ENCODE measurements around the gene CTCFL. TPM values are rescaled to one million over a fixed set of nuclear protein-coding genes. Genes with fewer than 3 reads are reported as not detected.

Gene CTCFL
- polyA plus RNA-seq, 1 donor from 2014 or later: not detected

DNA sequence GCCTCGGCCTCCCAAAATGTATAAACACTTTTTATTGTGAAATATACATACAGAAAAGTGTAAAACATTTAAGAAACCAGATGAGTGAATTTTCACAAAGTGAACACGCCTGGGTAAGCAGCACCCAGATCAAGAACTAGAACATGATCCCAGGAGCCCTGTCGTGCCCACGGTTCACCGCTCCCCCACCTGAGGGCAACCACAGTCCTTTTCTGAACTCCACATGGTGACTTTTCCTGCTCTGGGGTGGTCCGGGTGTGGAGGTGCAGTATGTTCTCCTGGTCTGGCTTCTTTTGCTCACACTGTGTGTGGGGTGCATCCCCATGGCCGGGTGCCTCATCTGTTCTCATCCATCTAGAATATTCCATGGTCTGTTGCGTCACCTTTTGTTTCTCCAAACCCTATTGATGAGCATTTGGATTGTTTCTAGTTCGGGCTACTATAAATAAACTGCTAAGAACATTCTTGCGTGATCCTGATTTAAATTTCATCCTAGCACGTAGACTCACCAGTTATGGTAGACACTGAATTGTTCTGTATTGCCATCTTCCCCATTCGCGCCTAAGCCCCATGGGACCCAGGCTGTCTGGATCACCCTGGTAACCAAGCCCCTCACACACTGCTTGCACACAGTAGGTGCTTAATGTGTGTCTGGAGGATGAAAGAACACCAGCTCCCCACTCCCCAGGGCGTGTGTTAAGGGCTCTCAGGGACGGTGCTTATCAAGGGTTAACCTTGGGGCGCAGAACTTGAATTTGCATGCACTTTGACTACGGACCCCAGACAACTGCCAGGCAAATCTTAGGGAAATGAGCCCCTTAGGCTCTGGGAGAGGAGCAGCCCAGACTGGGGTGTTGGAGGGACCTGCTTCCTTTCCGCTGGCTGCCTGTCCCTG, 56.2 kb downstream of the CTCFL start:
- H3K4me3 ChIP-seq (ENCODE audit: low read length): no peak overlapping the region
- no peak overlapping the region for H2AFZ ChIP-seq (ENCODE audit: low read depth, low read length)
- H3K9me2 ChIP-seq (ENCODE audit: insufficient read depth, low read length): no peaks in the 10 kb centered on the region
- no peak overlapping the region for H3K4me2 ChIP-seq (ENCODE audit: low read length)
- no peak overlapping the region for H3K9ac ChIP-seq (ENCODE audit: low read length)
- TF ChIP-seq MXI1 (conservative IDR thresholded peaks at IDR 0.05; ENCODE audit: poor library complexity, severe bottlenecking): no peak
- TF ChIP-seq RAD21 (conservative IDR thresholded peaks at IDR 0.05): no peak
- TF ChIP-seq POLR2AphosphoS5 (IDR thresholded peaks at IDR 0.05): no peak
- no peak for TF ChIP-seq EZH2 (IDR thresholded peaks at IDR 0.05; ENCODE audit: borderline replicate concordance, insufficient read depth, low read length, poor library complexity, severe bottlenecking)
- no peak for TF ChIP-seq SMC3 (conservative IDR thresholded peaks at IDR 0.05; ENCODE audit: poor library complexity)
- TF ChIP-seq EP300 (conservative IDR thresholded peaks at IDR 0.05; ENCODE audit: poor library complexity, severe bottlenecking): no peak
- TF ChIP-seq REST (IDR thresholded peaks at IDR 0.05; ENCODE audit: borderline replicate concordance): no peak
- TF ChIP-seq CTCF (IDR thresholded peaks at IDR 0.05; ENCODE audit: poor library complexity, severe bottlenecking): no peak
- no peak for TF ChIP-seq TAF1 (IDR thresholded peaks at IDR 0.05; ENCODE audit: low read depth)
- H3F3A ChIP-seq (ENCODE audit: insufficient read depth, low read length, poor library complexity, severe bottlenecking): no peaks in the 10 kb centered on the region
- H3K36me3 ChIP-seq (ENCODE audit: insufficient read depth, low read length): no peaks in the 10 kb centered on the region
- H3K9me3 ChIP-seq (ENCODE audit: low read length): no peaks in the 10 kb centered on the region
- H3K27me3 ChIP-seq (ENCODE audit: insufficient read depth, low read depth, low read length): no peaks in the 10 kb centered on the region
- H3K79me2 ChIP-seq (replicated peaks; ENCODE audit: insufficient read depth, low read length): no peaks in the 10 kb centered on the region
- no peak overlapping the region for H3K27ac ChIP-seq (ENCODE audit: low read length)
- no peaks in the 10 kb centered on the region for H4K20me1 ChIP-seq (ENCODE audit: insufficient read depth)

GRCh38 chr20:57467742-57468141, 57.2 kb downstream of the CTCFL start:
- Histone ChIP-seq H3K27ac (ENCODE audit: low read length) (no peak overlapping the region), H3K36me3 (ENCODE audit: insufficient read depth, low read length) (no peaks in the 10 kb centered on the region), H3K9me3 (ENCODE audit: low read length) (no peaks in the 10 kb centered on the region), H3K4me2 (ENCODE audit: low read length) (no peak overlapping the region), H3K27me3 (ENCODE audit: insufficient read depth, low read depth, low read length) (no peaks in the 10 kb centered on the region), H3K4me3 (ENCODE audit: low read length) (no peak overlapping the region), H3K9ac (ENCODE audit: low read length) (no peak overlapping the region), H3F3A (ENCODE audit: insufficient read depth, low read length, poor library complexity, severe bottlenecking) (no peaks in the 10 kb centered on the region), H3K9me2 (ENCODE audit: insufficient read depth, low read length) (no peaks in the 10 kb centered on the region), H4K20me1 (ENCODE audit: insufficient read depth) (no peaks in the 10 kb centered on the region), H2AFZ (ENCODE audit: low read depth, low read length) (no peak overlapping the region), H3K79me2 (replicated peaks; ENCODE audit: insufficient read depth, low read length) (no peaks in the 10 kb centered on the region)
- TF ChIP-seq RAD21 (conservative IDR thresholded peaks at IDR 0.05): no peak
- TF ChIP-seq EP300 (conservative IDR thresholded peaks at IDR 0.05; ENCODE audit: poor library complexity, severe bottlenecking): no peak
- TF ChIP-seq CTCF (IDR thresholded peaks at IDR 0.05; ENCODE audit: poor library complexity, severe bottlenecking): no peak
- TF ChIP-seq TAF1 (IDR thresholded peaks at IDR 0.05; ENCODE audit: low read depth): no peak
- TF ChIP-seq POLR2AphosphoS5 (IDR thresholded peaks at IDR 0.05): no peak
- TF ChIP-seq REST (IDR thresholded peaks at IDR 0.05; ENCODE audit: borderline replicate concordance): no peak
- TF ChIP-seq MXI1 (conservative IDR thresholded peaks at IDR 0.05; ENCODE audit: poor library complexity, severe bottlenecking): no peak
- TF ChIP-seq EZH2 (IDR thresholded peaks at IDR 0.05; ENCODE audit: borderline replicate concordance, insufficient read depth, low read length, poor library complexity, severe bottlenecking): no peak
- TF ChIP-seq SMC3 (conservative IDR thresholded peaks at IDR 0.05; ENCODE audit: poor library complexity): no peak

All from neural cell (in vitro differentiated cells).